Skin epidermis (tissue), 12 donors: ENCODE data around the gene PABPN1L.

ENCODE experiments used
- H3K27ac ChIP-seq, 21 experiments: fragments of 200-600 bp; sonication (generic) in 11 of 21; one replicate each; pipeline ENCODE4 v1.5.0; 2020; ENCODE audit warnings: mild to moderate bottlenecking in 3 of 21, inconsistent platforms in 2 of 21, moderate library complexity in 2 of 21
- H3K4me3 ChIP-seq, 7 experiments: fragments of 200-600 bp; sonication (generic) in 2 of 7; one replicate each; pipeline ENCODE4 v1.5.0; 2020; ENCODE audit warnings: inconsistent platforms in 2 of 7, mild to moderate bottlenecking in 2 of 7, moderate library complexity in 1 of 7

The PABPN1L gene

GRCh38 chr16:88872650-88873331 lies 6.3 kb upstream of the PABPN1L start:
- H3K27ac ChIP-seq = no peak overlapping the region
- H3K4me3 ChIP-seq = no peak overlapping the region

- no peak overlapping the region for H3K27ac ChIP-seq
- no peak overlapping the region for H3K4me3 ChIP-seq
These were observed 5.4 kb upstream of the PABPN1L start for GRCh38 chr16:88871730-88872416.

GRCh38 chr16:88871349-88871702 lies 4.9 kb upstream of the PABPN1L start:
- H3K4me3 ChIP-seq = no peak overlapping the region
- no peak overlapping the region for H3K27ac ChIP-seq

GRCh38 chr16:88870608-88871348 lies 4.3 kb upstream of the PABPN1L start:
- H3K4me3 ChIP-seq = no peak overlapping the region
- H3K27ac ChIP-seq = no peak overlapping the region

GRCh38 chr16:88869673-88869980 lies 3.2 kb upstream of the PABPN1L start:
- Histone ChIP-seq H3K27ac (no peak overlapping the region), H3K4me3 (no peak overlapping the region)

GRCh38 chr16:88868974-88869672 lies 2.7 kb upstream of the PABPN1L start:
- Histone ChIP-seq H3K27ac (no peak overlapping the region), H3K4me3 (no peak overlapping the region)

GRCh38 chr16:88867581-88868246 lies 1.3 kb upstream of the PABPN1L start:
- no peak overlapping the region for H3K4me3 ChIP-seq
- no peak overlapping the region for H3K27ac ChIP-seq

GRCh38 chr16:88865742-88866141 lies 718 bp downstream of the PABPN1L start:
- Histone ChIP-seq H3K27ac (no peak overlapping the region), H3K4me3 (no peak overlapping the region)

- H3K27ac ChIP-seq = no peak overlapping the region
- no peak overlapping the region for H3K4me3 ChIP-seq
These were observed 1.1 kb downstream of the PABPN1L start for GRCh38 chr16:88865310-88865709.

GRCh38 chr16:88864521-88864920 lies 1.9 kb downstream of the PABPN1L start:
- no peak overlapping the region for H3K27ac ChIP-seq
- H3K4me3 ChIP-seq = no peak overlapping the region

- no peak overlapping the region for H3K4me3 ChIP-seq
- no peak overlapping the region for H3K27ac ChIP-seq
These were observed 2.4 kb downstream of the PABPN1L start for GRCh38 chr16:88864099-88864498.

- Histone ChIP-seq H3K4me3 (no peak overlapping the region), H3K27ac (no peak overlapping the region)
These were observed 3.0 kb downstream of the PABPN1L start for GRCh38 chr16:88863426-88863825.

- no peak overlapping the region for H3K27ac ChIP-seq
- H3K4me3 ChIP-seq = no peak overlapping the region
These were observed 3.5 kb downstream of the PABPN1L start for GRCh38 chr16:88862968-88863367.

GRCh38 chr16:88861359-88861758 lies 5.1 kb downstream of the PABPN1L start:
- no peak overlapping the region for H3K4me3 ChIP-seq
- H3K27ac ChIP-seq = no peak overlapping the region

- Histone ChIP-seq H3K4me3 (no peak overlapping the region), H3K27ac (no peak overlapping the region)
These were observed 6.9 kb downstream of the PABPN1L start for GRCh38 chr16:88859381-88860091.

GRCh38 chr16:88857728-88858339 lies 8.6 kb downstream of the PABPN1L start:
- Histone ChIP-seq H3K4me3 (peak overlapping the region; percentile 73 to 99 (median 93)), H3K27ac (peak overlapping the region in 19 of 21 experiments; percentile 37 to 94 (median 89))

GRCh38 chr16:88856828-88857727 lies 9.4 kb downstream of the PABPN1L start, which contains the start of the genes GALNS and TRAPPC2L:
TSS of gene GALNS (minus strand) at chr16:88856947. CDS start at chr16:88856877, 70 bp downstream.
TSS of gene TRAPPC2L (plus strand) at chr16:88857127. CDS start at chr16:88857151, 24 bp downstream.
- peak within 1 kb of the TSS; percentile 45 to 94 (median 89) for H3K27ac ChIP-seq

More at GRCh38 chr16:88856828-88857727, 9.4 kb downstream of the PABPN1L start, which contains the start of the genes GALNS and TRAPPC2L:
- peak within 1 kb of the TSS; percentile 73 to 99 (median 93) for H3K4me3 ChIP-seq
